ENCODE data around the gene TCOF1.

GRCh38 chr5:150404941-150405816 is 47.7 kb downstream of the TCOF1 start:
- TF ChIP-seq GATA2 (IDR thresholded peaks at IDR 0.05; ENCODE audit: low read depth, low read length) (no peak), GATA3 (IDR thresholded peaks at IDR 0.05; ENCODE audit: low read depth, low read length) (no peak)
